ENCODE measurements around the gene RAB17. TPM values are rescaled to one million over a fixed set of nuclear protein-coding genes. Genes with fewer than 3 reads are reported as not detected.
"Not testable (repeated sequence)": the region's sequence is repeated elsewhere in the genome, so short reads cannot be mapped to it uniquely, and the experiment has no call there.

Gene RAB17
- total RNA-seq, 1 donor = 0.36 TPM

GRCh38 chr2:237613679-237614078 lies 23.1 kb upstream of the RAB17 start:
- TF ChIP-seq, protein P1, sequence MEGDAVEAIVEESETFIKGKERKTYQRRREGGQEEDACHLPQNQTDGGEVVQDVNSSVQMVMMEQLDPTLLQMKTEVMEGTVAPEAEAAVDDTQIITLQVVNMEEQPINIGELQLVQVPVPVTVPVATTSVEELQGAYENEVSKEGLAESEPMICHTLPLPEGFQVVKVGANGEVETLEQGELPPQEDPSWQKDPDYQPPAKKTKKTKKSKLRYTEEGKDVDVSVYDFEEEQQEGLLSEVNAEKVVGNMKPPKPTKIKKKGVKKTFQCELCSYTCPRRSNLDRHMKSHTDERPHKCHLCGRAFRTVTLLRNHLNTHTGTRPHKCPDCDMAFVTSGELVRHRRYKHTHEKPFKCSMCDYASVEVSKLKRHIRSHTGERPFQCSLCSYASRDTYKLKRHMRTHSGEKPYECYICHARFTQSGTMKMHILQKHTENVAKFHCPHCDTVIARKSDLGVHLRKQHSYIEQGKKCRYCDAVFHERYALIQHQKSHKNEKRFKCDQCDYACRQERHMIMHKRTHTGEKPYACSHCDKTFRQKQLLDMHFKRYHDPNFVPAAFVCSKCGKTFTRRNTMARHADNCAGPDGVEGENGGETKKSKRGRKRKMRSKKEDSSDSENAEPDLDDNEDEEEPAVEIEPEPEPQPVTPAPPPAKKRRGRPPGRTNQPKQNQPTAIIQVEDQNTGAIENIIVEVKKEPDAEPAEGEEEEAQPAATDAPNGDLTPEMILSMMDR (IDR thresholded peaks at IDR 0.05; ENCODE audit: extremely low read depth, low read depth, low read length) = no peak
- Histone ChIP-seq H3K4me2 (ENCODE audit: insufficient read depth, low read length) (no peak overlapping the region), H3K27me3 (ENCODE audit: insufficient read depth, low read length) (no peaks in the 10 kb centered on the region), H3K27ac (ENCODE audit: low read depth, low read length) (no peak overlapping the region), H3K9me3 (ENCODE audit: low read depth, low read length) (no peaks in the 10 kb centered on the region), H2AFZ (ENCODE audit: low read length) (no peak overlapping the region), H3K79me2 (ENCODE audit: insufficient read depth, low read length) (no peaks in the 10 kb centered on the region), H3K4me1 (ENCODE audit: insufficient read depth, low read length) (peaks cover 26% of the 10 kb centered on the region), H3K4me3 (ENCODE audit: insufficient read depth, low read length) (no peak overlapping the region), H4K20me1 (ENCODE audit: insufficient read depth, low read length) (no peaks in the 10 kb centered on the region), H3K36me3 (ENCODE audit: insufficient read depth, low read length) (no peaks in the 10 kb centered on the region)
- no peak for DNase-seq (ENCODE audit: insufficient read length, low spot score, missing footprints)

DNA sequence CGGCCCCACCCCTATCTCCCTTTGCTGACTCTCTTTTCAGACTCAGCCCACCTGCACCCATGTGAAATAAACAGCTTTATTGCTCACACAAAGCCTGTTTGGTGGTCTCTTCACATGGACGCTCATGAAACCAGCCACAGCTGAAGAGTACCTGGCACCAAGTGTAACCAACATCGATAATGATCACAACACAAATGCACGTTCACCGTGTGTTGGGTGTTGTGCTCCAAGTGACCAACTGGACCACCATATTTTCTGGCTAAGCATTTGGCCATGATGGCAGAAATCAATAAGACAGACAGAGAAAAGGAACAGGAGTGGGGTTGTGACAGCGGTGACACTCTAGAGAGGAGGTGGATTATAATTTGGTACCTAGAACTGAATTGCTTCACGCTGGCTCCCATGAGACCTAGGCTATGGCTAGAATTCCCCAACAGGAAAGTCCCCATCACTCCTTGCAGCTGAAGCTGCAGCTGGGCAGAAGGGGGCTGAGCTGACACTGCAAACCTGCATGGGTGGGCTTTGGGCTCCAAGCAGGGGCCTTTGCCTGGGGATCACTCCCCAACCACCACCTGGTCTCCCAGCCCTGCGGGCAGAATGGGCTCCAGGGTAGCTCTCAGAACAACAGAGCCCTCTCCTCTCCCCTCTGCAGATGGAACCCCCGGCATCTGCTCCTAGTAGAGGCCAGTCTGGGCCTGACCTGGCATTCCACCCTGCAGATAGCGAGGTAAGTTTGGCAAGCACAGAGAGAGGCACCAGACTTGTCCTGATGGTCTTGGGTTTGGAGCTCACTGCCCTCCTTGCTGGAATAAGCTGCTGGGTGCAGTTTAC lies 22.2 kb upstream of the RAB17 start:
- Histone ChIP-seq H3K27me3 (ENCODE audit: insufficient read depth, low read length) (no peaks in the 10 kb centered on the region), H4K20me1 (ENCODE audit: insufficient read depth, low read length) (no peaks in the 10 kb centered on the region), H3K79me2 (ENCODE audit: insufficient read depth, low read length) (no peaks in the 10 kb centered on the region), H2AFZ (ENCODE audit: low read length) (no peak overlapping the region), H3K27ac (ENCODE audit: low read depth, low read length) (no peak overlapping the region), H3K36me3 (ENCODE audit: insufficient read depth, low read length) (no peaks in the 10 kb centered on the region), H3K4me3 (ENCODE audit: insufficient read depth, low read length) (no peak overlapping the region), H3K9me3 (ENCODE audit: low read depth, low read length) (no peaks in the 10 kb centered on the region), H3K4me2 (ENCODE audit: insufficient read depth, low read length) (no peak overlapping the region), H3K4me1 (ENCODE audit: insufficient read depth, low read length) (peaks cover 20% of the 10 kb centered on the region)
- TF ChIP-seq, protein P1 (IDR thresholded peaks at IDR 0.05; ENCODE audit: extremely low read depth, low read depth, low read length) = no peak
- DNase-seq (ENCODE audit: insufficient read length, low spot score, missing footprints) = no peak

GRCh38 chr2:237606522-237606921 lies 16.0 kb upstream of the RAB17 start:
- H3K9me3 ChIP-seq (ENCODE audit: low read depth, low read length); H3K27ac ChIP-seq (ENCODE audit: low read depth, low read length); H3K27me3 ChIP-seq (ENCODE audit: insufficient read depth, low read length); H3K4me1 ChIP-seq (ENCODE audit: insufficient read depth, low read length); DNase-seq (ENCODE audit: insufficient read length, low spot score, missing footprints); H3K4me2 ChIP-seq (ENCODE audit: insufficient read depth, low read length); H4K20me1 ChIP-seq (ENCODE audit: insufficient read depth, low read length); H3K4me3 ChIP-seq (ENCODE audit: insufficient read depth, low read length); H3K36me3 ChIP-seq (ENCODE audit: insufficient read depth, low read length); H3K79me2 ChIP-seq (ENCODE audit: insufficient read depth, low read length); H2AFZ ChIP-seq (ENCODE audit: low read length): not testable (repeated sequence)

- Histone ChIP-seq H3K27me3 (ENCODE audit: insufficient read depth, low read length) (no peaks in the 10 kb centered on the region), H3K4me1 (ENCODE audit: insufficient read depth, low read length) (peaks cover 11% of the 10 kb centered on the region), H3K27ac (ENCODE audit: low read depth, low read length) (no peak overlapping the region), H3K36me3 (ENCODE audit: insufficient read depth, low read length) (no peaks in the 10 kb centered on the region), H3K79me2 (ENCODE audit: insufficient read depth, low read length) (no peaks in the 10 kb centered on the region), H4K20me1 (ENCODE audit: insufficient read depth, low read length) (no peaks in the 10 kb centered on the region), H3K4me3 (ENCODE audit: insufficient read depth, low read length) (no peak overlapping the region), H2AFZ (ENCODE audit: low read length) (no peak overlapping the region), H3K4me2 (ENCODE audit: insufficient read depth, low read length) (no peak overlapping the region), H3K9me3 (ENCODE audit: low read depth, low read length) (no peaks in the 10 kb centered on the region)
- TF ChIP-seq, protein P1 (IDR thresholded peaks at IDR 0.05; ENCODE audit: extremely low read depth, low read depth, low read length) = peak; percentile 47
- DNase-seq (ENCODE audit: insufficient read length, low spot score, missing footprints) = peak; percentile 68
These were observed 14.4 kb upstream of the RAB17 start for GRCh38 chr2:237604960-237605359.
